T follicular helper cell (primary cell): Measurements from ENCODE around the gene IDI2.
"Not testable (repeated sequence)": the region's sequence is repeated elsewhere in the genome, so short reads cannot be mapped to it uniquely, and the experiment has no call there.

Source experiments
- DNase-seq: peaks from one replicate; pipeline ENCODE4 v3.0.0-alpha.2; 2020; ENCODE audit warnings: low read depth

The IDI2 gene

GRCh38 chr10:1047937-1048336 lies 22.3 kb upstream of the IDI2 start:
- no peak for DNase-seq

GRCh38 chr10:1045415-1045814 lies 19.8 kb upstream of the IDI2 start:
- DNase-seq = no peak

- DNase-seq = no peak
Measured at GRCh38 chr10:1044964-1045363, 19.3 kb upstream of the IDI2 start.

- DNase-seq = no peak
Measured at GRCh38 chr10:1044146-1044545, 18.5 kb upstream of the IDI2 start.

GRCh38 chr10:1043532-1043995 lies 17.9 kb upstream of the IDI2 start:
- DNase-seq = no peak

- DNase-seq = no peak
Measured at GRCh38 chr10:1041514-1041913, 15.9 kb upstream of the IDI2 start.

- no peak for DNase-seq
Measured at GRCh38 chr10:1040133-1040532, 14.5 kb upstream of the IDI2 start.

- DNase-seq = not testable (repeated sequence)
Measured at GRCh38 chr10:1038769-1039168, 13.1 kb upstream of the IDI2 start.

GRCh38 chr10:1037098-1037497 lies 11.4 kb upstream of the IDI2 start:
- DNase-seq = no peak

GRCh38 chr10:1036341-1036791 lies 10.7 kb upstream of the IDI2 start:
- DNase-seq = no peak

GRCh38 chr10:1035201-1035600 lies 9.5 kb upstream of the IDI2 start:
- DNase-seq = no peak

GRCh38 chr10:1034758-1035157 lies 9.1 kb upstream of the IDI2 start:
- DNase-seq = no peak

GRCh38 chr10:1033601-1034000 lies 7.9 kb upstream of the IDI2 start:
- no peak for DNase-seq

- DNase-seq = no peak
Measured at GRCh38 chr10:1029838-1030237, 4.2 kb upstream of the IDI2 start.

- DNase-seq = no peak
Measured at GRCh38 chr10:1026578-1026977, 919 bp upstream of the IDI2 start.

- DNase-seq = no peak
Measured at GRCh38 chr10:1024103-1024502, 1.6 kb downstream of the IDI2 start.

GRCh38 chr10:1022413-1022812 lies 3.2 kb downstream of the IDI2 start:
- no peak for DNase-seq

GRCh38 chr10:1020958-1021357 lies 4.7 kb downstream of the IDI2 start:
- no peak for DNase-seq

GRCh38 chr10:1020460-1020859 lies 5.2 kb downstream of the IDI2 start:
- DNase-seq = no peak

GRCh38 chr10:1019362-1019761 lies 6.3 kb downstream of the IDI2 start:
- no peak for DNase-seq

- DNase-seq = no peak
Measured at GRCh38 chr10:1015688-1016087, 10.0 kb downstream of the IDI2 start.

- DNase-seq = no peak
Measured at GRCh38 chr10:1011696-1012095, 14.0 kb downstream of the IDI2 start.

GRCh38 chr10:1010703-1011102 lies 15.0 kb downstream of the IDI2 start:
- no peak for DNase-seq

- not testable (repeated sequence) for DNase-seq
Measured at GRCh38 chr10:1009947-1010346, 15.7 kb downstream of the IDI2 start.

- no peak for DNase-seq
Measured at GRCh38 chr10:1009071-1009494, 16.6 kb downstream of the IDI2 start.
